DND-41 (cell line): ENCODE data around the gene NANOS2.

Experiments
- EZH2 ChIP-seq: IDR thresholded peaks from 3 replicates; pipeline ENCODE4 v1.6.1; 2012; ENCODE audit warnings: borderline replicate concordance, low read depth, mild to moderate bottlenecking, moderate library complexity, low read length, inconsistent platforms; ENCODE audit not compliant: severe bottlenecking
- TF ChIP-seq, protein P1 (sequence below): IDR thresholded peaks from 2 replicates; pipeline ENCODE4 v1.5.1; 2012; ENCODE audit warnings: borderline replicate concordance, low read length, moderate library complexity, mild to moderate bottlenecking; ENCODE audit not compliant: poor library complexity, severe bottlenecking; ENCODE audit errors: extremely low read depth

DNA sequence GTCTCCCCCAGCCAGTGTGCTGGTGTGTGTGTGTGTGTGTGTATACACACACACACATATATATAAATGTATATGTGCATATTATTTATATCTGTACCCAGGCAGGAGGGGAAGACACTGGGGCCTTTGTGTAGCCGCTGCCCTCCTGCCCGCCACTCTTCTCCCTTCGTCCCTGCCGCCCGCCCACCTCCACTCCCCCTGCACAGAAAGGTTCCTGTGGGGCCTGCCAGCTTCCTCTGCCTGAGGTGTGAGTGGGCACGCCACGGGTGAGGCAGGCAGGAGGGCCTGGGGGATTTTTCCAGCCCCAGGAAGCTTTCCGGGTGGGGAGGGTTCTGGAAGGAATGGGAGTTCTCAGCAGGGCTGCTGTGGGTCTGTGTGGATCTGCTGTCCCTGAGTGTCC, 35.5 kb downstream of the NANOS2 start:
- TF ChIP-seq, protein P1, sequence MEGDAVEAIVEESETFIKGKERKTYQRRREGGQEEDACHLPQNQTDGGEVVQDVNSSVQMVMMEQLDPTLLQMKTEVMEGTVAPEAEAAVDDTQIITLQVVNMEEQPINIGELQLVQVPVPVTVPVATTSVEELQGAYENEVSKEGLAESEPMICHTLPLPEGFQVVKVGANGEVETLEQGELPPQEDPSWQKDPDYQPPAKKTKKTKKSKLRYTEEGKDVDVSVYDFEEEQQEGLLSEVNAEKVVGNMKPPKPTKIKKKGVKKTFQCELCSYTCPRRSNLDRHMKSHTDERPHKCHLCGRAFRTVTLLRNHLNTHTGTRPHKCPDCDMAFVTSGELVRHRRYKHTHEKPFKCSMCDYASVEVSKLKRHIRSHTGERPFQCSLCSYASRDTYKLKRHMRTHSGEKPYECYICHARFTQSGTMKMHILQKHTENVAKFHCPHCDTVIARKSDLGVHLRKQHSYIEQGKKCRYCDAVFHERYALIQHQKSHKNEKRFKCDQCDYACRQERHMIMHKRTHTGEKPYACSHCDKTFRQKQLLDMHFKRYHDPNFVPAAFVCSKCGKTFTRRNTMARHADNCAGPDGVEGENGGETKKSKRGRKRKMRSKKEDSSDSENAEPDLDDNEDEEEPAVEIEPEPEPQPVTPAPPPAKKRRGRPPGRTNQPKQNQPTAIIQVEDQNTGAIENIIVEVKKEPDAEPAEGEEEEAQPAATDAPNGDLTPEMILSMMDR: no peak
- no peak for TF ChIP-seq EZH2
